HS-5 (cell line): ENCODE measurements around the gene TRPV3.

Experiments
- DNase-seq: peaks from one replicate; pipeline ENCODE4 v3.0.0-alpha.2; 2012; ENCODE audit warnings: low read depth

TRPV3 gene

DNA sequence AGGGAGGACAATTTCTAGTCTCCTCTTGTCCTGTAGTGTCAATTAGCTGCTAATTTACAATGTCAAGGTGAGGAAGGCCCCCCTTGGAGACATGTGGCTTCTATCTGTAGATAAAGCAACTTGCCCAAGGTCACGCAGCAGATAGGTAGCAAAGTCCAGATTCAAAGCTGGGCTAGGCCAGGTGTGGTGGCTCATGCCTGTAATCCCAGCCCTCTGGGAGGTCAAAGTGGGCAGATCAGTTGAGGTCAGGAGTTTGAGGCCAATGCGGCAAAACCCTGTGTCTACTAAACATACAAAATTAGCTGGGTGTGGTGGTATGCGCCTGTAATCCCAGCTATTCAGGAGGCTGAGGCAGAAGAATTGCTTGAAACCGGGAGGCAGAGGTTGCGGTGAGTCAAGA, 11.1 kb downstream of the TRPV3 start:
- no peak for DNase-seq

DNA sequence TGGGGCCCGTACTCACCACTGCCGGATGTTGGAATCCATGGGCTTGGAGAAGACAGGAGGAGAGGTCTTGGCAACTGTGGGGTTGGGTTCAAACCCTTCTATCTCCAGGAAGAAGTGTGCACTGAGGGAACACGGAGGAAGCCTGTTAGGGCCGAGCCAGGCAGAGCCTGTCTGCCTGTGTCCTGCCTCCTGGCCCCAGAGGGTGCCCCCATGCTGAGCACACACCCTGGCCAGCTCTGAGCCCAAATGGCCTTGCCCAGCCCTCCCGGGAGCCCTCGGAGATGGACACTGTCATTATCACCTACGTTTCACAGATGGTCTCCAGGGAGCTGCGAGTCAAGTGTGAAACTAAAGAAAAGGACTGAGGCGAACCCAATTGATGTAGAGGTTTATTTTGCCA, 12.5 kb downstream of the TRPV3 start:
- DNase-seq = no peak

DNA sequence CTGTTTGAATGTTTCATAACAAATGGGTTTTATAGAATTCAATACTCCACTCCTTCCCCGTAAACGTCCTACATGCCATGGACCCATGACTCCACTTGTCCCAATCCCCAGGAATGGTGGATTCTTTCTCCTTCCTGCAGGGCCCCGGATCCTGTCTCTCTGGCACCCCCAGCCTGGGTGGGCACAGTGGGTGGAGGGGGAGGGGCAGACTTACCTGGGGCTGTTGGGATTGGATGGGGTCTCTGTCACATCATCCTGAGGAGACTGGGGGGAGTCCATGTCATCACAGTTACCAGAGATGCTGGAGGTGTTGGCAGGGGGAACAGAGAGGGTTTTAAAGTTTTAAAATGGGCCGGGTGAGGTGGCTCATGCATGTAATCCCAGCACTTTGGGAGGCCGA, 13.2 kb downstream of the TRPV3 start:
- no peak for DNase-seq

DNA sequence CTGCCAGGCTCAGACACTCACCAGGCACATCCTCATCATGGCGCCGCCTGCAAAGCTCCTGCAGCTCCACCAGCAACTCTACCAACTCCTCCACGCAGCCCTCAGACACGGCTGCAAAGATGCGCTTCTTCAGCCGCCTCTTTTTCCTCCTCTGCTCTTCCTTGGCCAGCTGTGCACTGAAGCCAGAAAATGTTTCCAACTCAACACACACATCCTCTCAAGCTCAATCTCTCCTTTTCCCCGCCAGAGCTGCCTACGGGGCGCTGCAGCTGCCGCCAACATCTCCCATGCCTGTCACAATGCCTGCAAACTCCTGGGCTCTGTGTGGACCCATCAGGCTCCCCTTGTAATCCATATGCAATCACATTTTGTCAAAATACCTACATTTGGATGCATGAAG, 14.2 kb downstream of the TRPV3 start:
- no peak for DNase-seq

DNA sequence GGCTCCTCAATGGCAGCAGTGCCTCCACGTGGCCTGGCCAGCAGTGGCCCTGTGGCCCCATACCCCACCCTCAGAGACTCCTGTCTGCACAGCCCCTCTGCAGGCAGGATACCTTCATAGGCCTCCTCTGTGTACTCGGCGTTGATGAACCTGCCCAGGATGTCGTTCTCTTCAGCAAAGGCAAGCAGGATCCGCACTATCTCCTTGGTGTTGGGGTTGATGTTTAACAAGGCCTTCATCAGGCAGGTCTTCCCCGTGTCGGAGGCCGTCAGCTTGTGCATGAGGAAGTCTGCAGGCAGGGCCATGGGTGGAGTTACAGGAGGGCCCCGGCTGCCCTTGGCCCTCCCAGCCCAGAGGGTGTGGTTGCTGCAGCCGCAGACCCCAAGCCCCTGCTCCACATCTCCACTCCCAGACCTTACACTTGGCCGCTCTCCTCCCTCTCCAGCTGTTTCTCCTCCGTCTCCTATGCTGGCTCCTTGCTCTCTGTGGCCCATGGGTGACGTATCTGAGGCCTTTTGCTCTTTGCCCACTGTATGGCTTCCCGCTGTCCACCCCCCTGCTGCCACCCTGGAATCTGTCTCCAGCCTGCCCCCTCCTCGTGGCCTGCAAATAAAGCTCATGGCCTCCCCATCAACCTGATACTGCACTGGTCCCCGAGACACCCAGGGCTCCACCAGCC, 15.1 kb downstream of the TRPV3 start:
- no peak for DNase-seq

DNA sequence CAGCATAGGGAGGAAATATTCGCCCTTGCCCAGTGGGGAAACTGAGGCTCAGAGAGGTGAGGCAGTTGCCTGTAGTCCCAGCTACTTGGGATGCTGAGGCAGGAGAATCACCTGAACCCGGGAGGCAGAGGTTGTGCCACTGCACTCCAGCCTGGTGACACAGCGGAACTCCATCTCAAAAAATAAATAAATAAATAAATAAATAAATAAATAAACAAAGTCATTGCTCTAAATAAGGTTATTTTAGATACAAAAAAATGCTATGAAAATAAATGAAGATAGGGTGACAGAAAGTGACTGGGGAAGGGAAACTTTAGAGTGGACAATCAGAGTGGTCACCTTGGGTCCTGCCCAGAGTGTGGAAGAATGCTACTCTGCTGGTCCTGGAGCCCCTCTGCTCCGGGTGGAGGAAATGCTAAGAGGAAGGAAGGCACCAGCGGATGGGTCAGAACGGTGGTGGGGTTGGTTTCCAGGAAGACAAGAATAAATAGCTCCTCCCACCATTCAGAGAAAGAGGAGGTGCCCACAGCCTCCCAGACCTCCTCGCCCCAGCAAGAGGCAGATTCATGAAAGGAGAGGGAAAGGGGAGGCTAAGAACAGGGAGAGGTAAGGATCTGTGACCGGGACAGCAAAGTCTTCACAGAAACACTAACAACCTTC, 17.6 kb downstream of the TRPV3 start:
- no peak for DNase-seq

DNA sequence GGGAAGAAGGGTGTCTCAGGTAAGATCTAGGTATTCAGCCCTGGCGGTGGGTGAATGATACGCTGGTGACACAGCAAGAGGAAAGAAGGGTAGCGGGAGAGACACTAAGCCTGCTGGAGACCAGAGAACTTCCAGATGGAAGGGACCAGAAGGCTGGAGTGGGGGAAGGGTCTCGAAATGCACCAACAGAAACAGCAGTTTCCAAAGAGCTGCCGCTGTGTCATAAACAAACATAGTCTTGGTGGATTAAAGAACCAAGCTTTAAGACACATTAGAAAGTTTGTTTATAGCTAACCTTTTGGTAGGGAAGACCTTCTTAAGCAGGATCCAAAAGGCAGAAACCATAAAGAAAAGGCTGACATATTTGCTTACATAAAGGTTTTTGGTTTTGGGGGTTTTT, 20.9 kb downstream of the TRPV3 start:
- DNase-seq = no peak

DNA sequence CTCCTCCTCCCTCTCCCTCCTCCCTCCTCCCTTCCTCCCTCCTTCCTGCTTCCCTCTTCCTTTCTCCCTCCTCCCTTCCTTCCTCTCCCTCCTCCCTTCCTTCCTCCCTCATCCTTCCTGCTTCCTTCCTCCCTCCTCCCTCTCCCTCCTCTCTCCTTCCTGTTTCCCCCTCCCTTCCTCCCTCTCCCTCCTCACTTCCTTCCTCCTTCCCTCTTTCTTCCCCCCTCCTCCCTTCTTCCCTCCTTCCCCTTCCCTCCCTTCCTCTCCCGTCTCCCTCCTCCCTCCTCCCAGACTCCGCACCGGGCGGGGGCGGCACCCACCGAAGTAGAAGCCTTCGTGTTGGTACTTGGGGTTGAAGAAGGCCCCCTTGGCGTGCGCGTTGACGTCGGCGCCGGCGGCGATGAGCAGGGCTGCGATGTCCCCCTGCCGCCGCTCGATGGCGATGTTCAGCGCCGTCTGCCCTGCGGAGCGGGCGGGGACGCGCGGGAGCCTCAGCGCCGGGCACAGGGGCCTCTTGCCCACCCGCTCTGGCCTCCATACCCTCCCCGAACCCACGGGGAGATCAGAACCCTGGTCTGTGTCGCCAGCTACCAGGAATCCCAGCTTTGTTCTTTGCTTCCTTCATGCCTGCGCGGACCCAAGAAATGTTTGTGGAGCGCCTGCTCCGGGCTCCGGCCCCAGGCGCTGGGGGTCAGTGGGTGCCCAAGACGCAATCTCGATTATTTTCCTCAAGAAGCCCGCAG, 22.2 kb downstream of the TRPV3 start:
- no peak for DNase-seq

DNA sequence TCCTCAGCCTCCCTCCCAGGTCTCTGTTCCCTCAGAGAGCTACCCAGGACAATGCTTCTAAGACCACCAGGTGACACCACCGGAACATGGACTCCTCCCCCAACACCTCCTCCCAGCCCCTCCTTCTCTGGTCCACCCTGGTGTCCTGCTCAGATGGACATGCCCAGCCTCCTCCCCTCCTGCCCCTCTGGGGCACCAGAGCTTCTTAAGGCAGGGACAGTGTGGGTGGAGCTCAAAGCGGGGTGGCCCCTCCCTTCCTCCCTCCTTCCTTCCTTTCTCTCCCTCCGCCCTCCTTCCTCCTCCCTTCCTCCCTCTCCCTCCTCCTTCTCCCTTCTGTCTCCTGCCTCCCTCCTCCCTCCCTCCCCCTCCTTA, 22.7 kb downstream of the TRPV3 start:
- DNase-seq = no peak

DNA sequence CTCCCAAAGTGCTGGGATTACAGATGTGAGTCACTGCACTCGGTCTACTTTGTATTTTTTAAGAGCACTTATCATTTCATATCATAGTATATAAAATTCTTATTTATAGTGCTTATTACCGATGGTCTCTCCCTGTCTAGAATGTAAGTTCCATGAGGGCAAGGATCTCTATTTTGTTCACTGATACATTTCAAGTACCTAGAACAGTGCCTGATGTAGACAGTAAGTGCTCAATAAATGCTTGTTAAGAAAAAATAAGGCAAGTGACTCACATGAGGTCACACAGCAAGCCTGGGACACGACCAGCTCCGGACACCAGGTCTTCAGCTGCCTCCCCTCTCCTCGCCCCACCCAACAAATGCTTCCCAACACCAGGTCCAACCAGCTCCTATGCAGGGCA, 23.9 kb downstream of the TRPV3 start:
- DNase-seq = no peak

DNA sequence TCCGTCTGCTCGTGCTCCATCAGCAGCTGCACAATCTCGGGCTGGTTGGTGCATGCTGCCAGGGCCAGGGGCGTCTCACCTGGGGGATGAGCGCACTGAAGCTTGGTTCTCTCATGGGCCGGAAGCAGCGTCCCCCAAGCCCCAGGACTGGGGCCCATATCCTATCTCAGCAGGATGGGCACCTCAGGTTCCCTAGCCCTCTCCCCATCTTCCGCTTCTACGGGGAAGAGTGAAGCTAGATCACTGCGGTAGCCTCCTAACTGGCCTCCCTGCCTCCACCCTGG, 24.8 kb downstream of the TRPV3 start:
- no peak for DNase-seq

DNA sequence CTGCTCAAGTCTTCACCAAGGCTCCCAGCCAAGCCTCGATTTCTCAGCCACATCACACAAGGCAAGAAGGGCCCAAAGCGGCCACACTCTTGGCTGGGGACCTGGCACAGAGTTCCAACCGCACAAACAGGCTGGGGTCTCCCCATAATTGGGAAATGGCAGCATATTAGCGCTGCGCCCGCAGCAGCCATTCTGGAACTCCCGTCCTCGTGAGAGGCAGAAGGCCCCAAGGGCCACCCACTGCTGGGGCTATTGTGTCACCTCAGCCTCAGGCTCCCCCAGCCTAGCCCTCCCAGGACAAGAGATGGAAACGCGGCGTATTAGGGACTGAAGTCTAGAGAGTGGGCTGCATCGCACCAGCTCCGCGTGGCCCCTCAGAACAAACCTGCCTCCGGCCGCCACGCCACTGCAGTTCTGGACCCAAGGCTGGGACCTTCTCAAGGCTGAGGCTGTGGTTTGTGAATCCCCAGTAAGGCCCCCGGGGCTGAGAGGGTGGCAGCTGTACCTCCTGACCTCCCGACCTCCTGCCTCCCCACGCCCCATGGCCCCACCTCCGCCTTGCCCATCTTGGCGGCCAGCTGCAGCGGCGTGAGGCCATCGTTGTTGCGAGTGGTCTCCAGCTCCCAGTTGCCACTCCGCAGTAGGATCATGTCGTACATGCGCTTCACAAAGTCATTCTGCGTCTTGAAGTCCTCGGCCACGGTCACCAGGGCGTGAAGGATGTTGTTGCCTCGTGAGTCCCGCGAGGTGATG, 25.3 kb downstream of the TRPV3 start:
- DNase-seq = no peak

DNA sequence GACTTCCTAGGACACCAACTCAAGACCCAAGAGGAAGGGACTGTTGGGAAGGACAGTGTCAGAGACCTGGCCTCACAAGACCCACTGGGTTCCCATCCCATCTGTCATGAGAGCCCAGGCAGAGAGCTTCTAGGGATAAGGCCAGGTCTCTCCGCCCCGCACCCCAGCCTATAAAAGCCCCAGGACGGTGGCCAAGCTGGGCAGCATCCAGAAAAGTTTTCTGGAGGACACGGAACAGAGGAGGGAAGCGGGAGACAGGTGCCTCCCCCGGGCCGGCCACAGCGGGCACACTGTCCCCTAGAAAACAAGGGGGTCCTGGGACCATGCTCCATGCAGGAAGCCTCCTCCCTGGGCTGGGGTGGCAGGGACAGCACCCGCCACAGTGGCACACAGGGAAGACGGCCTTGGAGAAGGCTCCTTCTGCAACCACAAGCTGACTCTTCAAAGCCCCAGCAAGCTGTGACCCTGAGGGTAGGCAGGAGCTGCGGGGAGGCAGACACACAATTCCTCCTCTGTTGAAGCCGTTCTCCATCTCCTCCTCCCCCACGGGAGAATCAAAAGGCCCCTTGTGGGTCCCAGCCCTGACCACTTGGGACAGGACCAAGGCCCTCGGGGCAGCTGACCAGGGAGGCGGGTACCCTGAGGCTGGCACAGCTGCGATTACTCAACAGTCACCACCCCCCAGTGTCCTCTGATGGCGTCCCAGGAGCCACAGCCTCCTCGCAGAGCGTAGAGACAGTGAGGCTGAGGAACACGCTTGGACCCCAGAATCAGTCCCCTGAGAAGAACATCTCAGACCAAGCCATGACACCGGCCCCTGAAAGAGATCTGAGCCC, 26.1 kb downstream of the TRPV3 start:
- no peak for DNase-seq

DNA sequence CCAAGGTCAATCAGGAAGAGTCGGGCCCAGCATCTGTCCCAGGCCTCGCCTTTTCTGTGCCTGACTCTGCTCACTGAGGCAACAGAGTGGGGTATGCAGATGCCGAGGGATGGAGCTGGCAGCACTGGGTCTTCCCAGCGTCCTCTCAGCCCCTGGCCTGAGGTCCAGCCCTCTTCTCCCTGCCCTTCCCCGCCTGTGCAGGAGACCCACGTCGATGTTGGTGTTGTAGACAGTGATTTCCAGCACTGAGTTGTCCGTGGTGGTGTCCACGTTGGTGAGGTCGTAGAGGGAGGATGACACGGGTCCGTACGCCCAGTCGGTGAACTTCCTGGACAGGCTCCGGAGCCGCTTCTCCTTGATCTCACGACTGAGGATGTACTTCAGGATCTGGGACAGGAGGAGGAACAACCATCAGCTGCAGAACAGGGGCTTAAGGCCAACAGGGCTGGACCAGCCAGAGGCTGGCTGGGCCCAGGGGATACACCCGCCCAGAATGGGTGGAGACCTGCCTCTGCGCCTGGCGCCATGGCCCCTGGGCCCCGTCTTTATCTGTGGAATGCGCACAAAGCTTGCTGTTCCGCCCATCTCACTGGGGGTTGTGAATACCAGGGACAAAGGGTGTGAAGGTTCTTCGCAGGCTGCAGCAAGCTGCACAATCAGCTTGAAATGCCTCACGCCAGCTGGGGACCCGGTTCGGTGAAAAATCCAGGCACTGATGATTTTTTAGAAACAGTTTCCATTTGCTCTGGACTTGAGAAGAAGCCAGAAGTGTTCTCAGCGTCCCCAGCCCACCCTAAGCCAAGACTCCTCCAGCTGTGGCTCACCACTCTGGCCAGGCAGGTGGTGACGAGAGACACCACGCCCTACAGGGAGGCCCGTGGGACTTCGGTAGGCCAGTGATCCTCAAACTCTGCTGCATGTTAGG, 27.5 kb downstream of the TRPV3 start:
- no peak for DNase-seq

DNA sequence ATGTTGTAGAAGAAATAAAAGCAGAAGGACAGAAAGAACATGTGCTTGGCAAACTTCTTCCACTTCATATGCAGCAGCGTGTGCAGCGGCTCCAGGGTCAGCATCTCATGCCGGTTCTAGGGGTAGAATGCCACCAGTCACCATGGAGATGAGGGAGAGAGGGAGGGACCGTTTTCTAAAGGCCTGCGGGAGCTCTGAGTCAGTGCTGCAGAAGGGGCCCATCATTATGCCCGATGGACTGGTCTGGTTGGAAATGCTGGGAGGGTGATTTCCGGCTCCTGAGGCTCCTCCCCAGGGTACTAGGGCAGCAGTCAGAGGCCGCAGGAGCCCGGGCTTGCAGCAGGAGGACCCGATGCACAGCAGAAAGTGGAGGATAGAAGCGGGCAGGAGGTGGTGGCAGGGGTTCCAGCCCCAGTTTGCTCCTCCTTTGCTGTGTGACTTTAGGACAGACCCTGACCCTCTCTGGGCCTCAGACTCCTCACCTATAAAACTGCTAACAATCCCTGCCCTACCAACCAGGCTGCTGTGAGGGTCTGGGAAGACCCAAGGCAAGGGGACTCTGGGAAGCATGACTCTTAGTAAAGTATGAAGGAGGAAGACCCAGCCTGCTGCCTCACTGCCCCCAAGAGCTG, 28.6 kb downstream of the TRPV3 start:
- DNase-seq = no peak

DNA sequence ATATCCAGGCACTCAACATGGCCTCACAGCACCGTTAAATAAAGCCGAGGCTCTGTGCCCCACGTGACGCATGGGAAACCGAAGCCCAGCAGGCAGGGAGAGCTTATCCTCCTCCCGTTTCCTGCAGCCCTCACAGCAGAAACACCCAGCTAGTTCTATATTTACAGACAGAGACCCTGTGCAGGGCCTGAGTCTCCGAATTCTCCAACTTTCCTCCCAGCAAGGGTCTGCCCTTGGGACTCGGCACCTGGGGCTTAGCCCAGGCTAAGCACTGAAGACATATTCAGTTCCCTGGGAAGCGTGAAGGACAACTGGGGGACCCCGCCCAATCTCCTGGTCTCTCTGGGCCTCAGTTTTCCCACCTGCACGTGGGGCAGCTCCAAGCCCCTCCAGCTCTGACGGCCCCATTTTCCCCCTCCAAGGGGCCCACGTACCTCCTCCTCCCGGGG, 29.2 kb downstream of the TRPV3 start:
- DNase-seq = no peak

DNA sequence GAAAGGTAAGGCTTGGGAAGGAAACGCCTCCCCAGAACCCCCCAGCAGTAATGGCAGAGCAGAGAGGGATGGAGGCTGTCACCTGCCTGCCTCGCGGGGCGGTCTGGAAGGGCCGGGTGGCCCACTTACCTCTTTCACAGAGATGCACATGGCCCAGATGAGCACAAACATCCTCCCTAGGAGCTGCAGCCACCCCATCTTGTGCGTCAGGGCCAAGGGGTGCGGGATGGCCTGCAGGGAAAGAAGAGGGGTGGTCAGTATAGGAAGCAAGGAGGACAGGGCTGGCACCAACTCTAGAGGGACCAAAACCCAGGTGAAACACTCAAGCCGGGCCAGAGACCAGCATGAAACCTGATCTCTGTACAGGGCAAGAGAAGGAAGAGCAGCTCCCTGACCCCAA, 29.7 kb downstream of the TRPV3 start:
- DNase-seq = no peak

DNA sequence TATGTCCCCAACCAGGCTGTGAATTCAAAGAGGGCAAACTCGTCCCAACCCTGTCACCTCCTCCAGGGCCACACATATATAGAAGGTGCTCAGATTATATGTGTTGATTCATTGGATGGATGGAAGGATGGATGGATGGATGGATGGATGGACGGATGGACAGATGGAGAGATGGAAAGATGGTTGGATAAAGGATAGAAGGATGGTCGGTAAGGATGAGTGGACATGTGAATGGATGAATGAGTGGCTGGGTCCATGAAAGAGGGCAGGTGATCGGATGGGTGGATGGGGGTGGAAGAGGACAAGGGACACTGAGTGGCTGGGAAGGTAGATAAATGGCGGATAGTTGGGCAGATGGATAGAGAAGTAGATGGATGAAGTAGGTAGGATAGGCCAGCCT, 30.1 kb downstream of the TRPV3 start:
- DNase-seq = no peak

DNA sequence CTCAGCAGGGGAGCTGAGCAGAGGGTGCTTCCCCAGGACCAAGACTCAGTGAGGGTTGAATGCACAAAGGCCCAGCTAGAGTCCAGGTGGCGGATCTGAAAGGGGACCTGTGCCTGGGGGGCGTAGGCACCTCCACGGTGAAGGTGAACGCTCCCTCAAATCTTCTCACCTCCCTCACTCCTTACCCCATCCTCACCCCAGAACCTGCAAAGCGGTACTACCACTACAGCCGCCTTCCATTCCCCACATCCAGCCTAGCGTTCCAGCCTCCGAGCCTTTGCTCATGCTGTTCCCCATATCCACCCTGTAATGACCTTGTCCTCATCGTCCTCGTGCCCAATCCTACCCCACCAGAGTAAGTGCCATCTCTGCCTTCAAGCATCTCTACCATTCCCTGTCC, 30.6 kb downstream of the TRPV3 start:
- DNase-seq = no peak

DNA sequence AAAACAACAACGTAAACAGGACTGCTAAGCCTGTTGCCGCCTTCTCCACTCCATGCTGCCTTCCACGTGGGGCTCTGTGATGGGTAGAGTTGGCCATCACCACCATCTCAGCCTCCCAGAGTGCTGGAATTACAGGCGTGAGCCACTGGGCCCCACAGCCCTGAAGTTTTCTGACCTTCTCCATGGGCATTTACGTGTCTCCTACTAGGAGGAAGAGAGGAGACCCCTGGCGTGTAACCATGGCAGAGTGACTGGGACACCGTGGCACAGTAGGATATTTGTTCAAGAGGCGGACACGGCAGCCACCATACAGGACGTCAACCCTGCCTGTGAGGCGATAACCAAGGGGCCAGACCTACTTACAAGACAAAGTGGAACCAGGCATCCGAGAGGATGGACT, 31.1 kb downstream of the TRPV3 start:
- DNase-seq = no peak
